Activated T-cell treated with anti-CD3 and anti-CD28 coated beads for 4 hours (primary cell): Measurements from ENCODE around the gene ST7.
A peak's percentile ranks its signal among the peaks of the same experiment; 100 is the strongest.
"Not testable (repeated sequence)": the region's sequence is repeated elsewhere in the genome, so short reads cannot be mapped to it uniquely, and the experiment has no call there.

ENCODE experiments used
- DNase-seq: peaks from one replicate; pipeline ENCODE4 v3.0.0-alpha.2; 2020

Gene ST7

DNA sequence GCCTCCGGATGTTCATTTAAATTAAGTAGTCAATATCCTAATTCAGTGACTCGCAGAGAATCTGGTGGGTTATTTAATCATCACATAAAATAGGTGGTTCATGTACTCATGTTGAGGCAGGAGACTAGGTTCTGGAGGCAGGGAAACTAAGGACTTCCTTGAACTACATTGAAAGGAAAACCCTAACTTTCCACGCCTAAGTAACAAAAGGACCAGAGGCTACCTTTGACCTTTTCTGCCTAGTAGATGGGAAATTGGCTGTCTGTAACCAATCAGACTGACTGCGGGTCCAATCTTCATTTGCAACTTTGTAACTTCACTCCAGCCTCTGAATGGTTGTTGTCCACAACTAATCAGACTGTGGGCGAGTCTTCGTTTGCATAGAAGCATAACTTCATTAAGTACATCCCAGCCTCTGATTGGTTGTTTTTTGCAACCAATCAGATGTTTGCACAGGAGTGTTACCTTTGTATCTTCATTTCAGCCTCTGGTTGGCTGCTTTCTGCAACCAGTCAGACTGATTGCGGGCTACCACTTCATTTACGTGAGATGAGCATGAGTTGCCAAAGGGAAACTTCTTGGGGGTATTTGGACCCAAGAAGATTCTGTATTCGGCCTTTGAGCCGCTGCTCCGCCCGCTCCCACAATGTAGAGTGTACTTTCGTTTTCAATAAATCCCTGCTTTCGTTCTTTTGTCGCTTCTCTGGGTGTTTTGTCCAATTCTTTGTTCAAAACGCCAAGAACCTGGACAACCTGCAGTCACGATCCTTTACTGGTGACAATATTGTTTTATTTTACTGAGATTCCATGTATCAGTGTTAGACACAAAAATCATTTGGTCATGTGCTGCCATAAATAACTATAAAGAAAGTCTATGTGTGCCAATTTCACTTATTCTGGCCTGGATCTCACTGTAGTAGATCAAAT is 1.7 kb upstream of the ST7 start:
- DNase-seq: no peak

DNA sequence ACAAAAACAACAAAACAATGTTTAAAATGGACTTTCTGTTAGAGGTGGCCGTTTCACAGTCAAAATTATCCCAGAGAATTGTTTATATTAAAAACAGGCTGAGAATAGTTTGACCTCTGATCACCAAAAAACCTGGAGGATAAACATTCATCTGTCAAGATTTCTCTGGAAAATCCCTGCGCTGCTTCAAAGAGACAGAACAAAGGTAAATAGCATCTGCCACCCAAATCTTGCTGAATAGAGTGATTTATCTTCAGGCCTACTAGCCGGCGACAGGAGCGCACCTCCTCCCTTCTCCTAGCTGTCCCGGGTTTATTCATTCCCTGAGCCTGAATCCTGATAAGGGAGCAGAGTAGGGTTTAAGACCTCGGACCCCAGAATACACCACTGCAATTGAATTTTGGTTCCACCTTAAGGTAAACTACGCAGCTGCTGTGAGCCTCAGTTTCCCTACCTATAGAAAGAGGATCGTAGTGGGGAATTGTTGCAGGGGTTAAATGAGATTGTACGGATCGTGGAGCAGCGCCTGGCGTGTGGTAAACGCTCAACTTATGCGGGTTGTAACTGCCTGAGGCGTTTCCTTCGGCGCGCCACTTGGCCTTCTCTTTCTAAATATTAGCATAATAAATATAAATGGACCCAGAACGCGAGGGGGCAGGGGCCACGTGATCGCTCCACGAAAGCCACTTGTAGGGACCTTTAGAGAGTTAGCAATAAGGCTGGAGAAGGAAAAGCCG is 498 bp upstream of the ST7 start:
- no peak for DNase-seq

DNA sequence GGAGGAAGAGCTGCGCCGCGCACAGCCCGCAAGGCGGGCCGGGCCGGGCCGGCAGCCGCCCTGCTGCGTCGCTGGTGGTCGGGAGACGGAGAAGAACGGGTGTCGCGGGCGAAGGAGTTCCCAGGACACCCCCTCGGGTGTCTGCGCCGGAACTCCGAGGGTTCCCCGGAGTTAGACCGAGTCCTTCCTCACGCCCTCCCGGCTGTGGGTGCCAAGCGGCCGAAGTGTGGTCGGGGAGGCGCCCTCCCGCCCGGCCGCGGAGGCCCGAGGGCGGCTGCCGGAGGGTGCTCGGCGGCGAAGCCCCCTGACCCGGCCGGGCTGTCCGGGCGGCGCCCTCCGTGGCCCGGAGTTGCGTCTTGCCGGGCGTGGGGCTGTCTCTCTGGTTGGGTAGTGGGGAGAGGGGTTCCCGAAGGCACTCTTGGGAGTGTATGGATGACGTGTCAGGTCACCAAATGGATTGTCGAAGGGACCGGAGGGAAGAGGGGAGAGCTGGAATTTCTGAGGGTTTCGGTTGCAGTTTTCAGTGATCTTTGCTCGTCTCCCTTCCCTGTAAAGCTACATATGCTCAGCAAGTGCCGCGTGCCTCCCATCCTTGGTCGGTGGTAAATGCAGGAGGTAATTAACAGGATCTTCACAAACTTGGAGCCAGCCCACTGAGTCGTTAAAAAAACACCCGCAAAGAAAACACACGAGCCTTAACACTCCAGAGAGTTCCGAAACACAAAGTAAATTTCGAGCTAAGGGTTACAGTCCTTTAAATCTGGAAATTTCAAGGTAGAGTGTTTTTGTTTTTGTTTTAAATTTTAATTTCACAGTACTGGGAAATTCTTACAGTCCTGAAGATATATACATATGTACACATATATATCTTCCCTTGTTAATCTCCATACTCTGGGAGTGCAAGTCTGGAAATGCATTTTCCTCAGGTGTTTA is 871 bp downstream of the ST7 start:
- peak; percentile 3 for DNase-seq

DNA sequence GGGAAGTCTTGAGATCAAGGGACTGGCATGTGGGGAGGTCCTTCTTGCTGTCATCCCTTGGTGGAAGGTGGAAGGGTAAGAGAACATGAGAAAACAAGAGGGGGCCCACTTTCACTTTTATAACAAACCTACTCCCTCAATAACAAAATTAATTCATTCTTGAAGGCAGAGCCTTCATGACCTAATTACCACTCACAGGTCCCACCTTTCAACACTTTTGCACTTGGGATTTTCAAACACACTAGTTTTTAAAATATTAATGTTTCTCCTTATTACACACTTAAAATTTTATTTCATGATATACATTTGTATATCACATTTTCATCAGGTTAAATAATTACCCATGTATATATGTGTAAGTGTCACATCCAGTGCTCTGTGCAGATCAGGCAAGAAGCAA is 2.0 kb downstream of the ST7 start:
- no peak for DNase-seq

DNA sequence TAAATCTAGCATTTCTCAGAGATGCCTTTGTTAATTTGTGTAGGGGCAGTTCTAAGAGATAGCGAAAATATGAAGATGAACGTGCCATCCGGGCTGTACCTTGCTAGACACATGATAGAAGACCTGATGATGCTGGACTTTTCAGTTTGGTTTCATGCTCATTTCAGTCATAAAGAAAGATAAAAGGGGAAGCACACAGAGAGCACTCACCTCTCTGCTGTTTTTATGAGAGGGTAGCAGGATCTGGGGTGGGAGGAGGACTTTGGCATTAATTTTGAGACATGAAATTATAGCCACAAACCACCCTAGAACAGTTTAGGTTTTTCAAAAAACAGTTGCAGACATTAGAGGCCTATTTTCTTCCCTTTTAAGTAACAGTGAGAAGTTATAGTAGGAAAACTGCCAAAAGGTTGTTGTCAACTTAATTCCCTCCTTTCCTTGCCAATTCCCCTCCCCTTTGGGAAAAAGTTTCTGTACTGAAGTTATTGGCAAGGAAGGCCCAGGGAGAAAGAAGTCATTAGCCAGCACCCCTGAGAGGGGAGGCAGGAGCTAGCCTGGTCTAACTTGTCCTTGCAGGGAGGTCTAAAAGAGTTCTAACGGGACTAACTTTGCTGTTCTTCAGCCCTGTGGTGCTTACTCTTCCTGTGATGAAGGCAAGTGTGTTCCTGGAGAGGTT is 2.6 kb downstream of the ST7 start:
- no peak for DNase-seq

DNA sequence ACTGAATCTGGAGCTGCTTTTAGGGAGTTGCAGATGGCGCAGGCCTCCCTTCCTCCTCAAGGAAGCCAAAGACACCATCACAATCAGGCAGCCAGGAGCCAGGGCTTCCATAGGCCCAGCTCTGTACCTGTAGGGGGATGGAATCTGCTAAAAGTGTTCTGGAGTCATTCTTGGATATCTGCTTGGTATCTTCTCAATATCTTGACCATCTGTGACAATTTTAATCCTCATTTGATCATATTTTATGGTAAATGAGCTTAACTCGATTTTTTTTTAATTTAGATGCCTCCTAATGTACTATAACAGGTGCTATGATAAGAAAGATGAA is 3.1 kb downstream of the ST7 start:
- no peak for DNase-seq

DNA sequence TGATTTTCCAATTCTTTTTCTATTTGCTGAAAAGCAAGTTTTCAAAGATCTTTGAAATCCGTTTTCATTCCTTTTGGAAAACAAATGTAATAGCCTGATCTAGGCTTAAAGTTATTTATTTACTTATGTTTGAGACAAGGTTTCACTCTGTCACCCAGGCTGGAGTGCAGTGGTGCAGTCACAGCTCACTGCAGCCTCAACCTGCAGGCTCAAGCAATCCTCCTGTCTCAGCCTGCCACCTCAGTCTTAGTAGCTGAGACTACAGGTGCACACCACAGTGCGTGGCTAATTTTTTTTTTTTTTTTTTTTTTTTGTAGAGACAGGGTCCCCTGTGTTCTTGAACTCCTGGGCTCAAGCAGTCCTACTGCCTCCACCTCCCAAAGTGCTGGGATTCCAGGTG is 4.6 kb downstream of the ST7 start:
- DNase-seq: no peak

DNA sequence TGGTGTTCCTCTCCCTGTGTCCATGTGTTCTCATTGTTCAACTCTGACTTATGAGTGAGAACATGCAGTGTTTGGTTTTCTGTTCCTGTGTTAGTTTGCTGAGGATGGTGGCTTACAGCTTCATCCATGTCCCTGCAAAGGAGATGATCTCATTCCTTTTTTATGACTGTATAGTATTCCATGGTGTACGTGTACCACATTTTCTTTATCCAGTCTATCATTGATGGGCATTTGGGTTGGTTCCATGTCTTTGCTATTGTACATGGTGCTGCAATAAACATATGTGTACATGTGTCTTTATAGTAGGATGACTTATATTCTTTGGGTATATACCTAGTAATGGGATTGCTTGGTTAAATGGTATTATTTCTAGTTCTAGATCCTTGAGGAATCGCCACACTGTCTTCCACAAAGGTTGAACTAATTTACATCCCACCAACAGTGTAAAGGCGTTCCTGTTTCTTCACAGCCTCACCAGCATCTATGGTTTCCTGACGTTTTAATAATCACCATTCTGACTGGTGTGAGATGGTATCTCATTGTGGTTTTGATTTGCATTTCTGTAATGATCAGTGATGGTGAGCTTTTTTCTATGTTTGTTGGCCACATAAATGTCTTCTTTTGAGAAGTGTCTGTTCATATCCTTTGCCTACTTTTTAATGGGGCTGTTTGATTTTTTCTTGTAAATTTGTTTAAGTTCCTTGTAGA is 8.8 kb downstream of the ST7 start:
- DNase-seq: not testable (repeated sequence)

DNA sequence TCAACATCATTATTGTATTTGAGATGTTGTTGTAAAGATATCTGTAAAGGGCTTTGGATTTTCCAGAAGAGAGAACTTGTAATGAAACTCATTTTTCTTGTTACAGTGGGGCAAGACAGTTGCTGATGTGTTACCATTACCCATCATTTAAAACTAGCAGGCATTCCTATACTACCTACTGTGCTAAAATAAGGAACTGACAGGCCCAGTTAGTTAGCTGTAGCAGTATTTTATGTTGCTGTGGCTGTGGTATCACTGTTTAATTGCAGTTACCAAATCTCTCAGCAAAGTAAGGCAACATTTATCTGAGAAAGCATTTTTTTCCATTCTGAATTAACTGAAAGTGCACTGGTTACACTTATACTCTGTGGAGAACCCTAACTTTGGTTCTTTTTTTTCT is 9.9 kb downstream of the ST7 start:
- no peak for DNase-seq

DNA sequence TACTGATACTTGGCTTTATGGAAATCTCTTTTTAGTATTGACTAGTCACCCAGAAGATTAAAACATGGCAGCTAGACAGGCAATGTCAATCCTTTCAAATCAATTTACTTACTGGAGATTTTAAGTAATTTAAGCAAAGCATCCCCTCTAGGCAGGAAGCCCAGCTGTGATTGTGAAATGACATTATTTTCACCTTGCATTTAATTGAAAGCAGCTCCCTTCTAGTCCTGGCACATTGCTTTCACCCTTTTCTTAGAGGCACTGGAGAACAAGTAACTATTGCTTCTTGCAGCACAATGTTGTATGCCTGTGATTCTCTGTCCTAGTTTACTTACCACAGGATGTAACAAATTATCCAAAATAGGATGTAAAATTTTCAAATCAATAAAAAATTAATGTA is 13.3 kb downstream of the ST7 start:
- no peak for DNase-seq

DNA sequence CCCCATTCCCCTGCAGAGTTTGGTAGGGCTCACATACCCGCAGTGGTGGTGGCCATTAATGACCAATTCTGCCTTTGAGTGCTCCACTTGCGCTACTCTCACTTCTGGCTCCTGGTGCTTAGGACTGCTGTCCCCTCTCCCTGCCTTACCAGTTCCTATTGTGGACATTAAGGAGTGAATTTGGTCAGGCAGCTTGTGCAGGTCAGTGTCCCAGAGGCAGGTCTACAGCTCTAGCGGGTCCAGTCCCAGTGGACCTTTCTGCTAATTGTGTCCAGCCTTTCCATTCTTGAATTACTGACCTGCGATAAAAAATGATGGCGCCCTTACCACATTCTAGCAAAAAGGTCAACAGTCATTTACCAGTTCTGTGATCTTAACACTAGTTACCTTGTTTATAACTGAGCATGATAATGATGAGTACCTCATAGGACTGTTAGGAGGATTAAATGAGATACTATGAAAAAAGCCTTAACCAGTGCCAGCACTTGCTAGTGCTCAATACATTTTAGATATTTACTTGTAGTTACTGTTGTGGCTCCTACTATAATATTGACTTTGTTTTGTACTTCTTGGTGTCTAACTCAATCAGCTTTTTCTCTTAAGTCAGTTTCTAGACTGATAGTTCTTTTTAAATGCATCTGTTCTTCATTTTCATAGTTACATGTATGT is 14.1 kb downstream of the ST7 start:
- DNase-seq: no peak

DNA sequence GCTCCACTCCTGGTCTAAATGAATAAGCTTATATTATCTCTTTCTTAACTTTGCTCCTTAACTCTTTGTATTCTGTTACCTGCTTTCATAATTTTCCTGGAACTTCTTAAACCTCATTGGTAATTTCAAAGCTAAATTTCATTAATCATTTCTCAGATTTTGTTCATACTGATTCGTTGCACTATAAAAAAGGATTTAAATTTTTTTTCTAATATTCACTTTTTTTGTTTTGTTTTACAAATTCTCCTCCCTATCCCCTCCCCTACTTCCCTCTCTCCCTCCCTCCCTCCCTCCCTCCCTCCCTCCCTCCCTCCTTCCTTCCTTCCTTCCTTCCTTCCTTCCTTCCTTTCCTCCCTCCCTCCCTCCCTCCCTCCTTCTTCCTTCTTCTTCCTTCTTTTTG is 14.7 kb downstream of the ST7 start:
- DNase-seq: no peak

DNA sequence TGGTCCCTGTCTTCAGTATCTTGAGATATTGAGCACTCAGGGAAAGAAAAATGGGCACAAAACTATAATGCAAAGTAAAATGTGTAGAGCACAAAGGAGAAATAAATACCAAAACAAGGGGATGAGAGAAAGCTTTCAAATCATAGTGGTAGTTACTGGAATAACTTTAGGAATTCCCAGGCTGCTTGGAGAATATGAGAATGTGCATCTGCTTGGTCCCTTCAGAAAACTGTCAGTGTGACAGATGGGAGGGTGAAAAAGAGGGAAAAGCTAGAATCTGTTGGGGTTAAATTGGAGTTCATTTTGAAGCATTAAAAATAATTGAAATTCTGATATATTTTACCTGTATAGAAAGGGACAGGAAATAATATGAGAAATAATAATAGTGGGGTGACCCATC is 15.3 kb downstream of the ST7 start:
- no peak for DNase-seq

DNA sequence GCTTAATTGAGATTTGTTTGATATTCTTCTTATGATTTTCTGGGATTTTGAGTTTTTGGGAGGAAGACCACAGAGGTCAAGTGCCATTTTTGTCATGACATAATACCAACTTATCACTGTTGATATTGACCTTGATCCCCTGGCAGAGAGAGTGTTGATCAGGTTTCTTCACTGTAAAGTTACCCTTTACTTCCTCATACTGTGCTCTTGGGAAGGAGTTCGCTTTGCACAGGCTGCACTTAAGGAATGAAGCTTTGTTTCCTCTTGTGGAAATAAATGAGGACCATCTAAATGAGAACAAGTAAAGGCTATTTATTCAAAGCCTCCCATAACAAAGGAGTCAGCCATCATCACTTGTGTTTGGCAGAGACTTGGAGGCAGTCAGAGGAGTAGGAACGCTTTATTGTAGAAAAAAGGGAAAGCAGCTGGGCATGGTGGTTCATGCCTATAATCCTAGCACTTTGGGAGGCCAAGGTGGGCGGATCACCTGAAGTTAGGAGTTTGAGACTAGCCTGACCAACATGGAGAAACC is 16.1 kb downstream of the ST7 start:
- DNase-seq: no peak

DNA sequence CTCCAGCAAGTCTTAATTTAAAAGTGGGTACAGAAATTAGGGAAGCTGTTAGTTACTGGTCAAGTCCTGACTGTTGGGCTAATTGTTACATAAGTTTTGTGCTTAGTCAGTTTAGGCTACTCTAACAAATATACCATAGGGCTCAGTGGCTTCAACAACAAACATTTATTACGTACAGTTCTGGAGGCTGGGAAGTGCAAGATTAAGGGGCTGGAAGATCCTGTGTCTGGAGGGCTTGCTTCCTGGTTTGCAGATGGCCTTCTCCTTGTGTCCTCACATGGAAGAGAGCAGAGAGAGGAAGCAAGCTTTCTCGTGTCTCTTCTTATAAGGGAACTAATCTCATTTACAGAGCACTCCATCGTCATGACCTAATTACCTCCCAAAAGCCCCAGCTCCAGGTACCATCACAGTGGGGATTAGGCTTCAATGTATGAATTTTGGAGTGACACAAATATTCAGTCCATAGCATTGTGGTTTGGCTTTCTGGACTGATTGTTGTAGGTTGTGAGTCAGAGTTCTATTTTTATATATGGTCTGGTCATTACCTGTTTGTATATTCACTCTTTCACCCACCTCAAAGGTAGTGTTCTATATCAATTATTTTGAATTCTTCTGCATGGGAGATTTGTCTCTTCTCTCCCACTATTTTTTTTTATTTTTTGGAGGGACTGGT is 17.1 kb downstream of the ST7 start:
- no peak for DNase-seq

DNA sequence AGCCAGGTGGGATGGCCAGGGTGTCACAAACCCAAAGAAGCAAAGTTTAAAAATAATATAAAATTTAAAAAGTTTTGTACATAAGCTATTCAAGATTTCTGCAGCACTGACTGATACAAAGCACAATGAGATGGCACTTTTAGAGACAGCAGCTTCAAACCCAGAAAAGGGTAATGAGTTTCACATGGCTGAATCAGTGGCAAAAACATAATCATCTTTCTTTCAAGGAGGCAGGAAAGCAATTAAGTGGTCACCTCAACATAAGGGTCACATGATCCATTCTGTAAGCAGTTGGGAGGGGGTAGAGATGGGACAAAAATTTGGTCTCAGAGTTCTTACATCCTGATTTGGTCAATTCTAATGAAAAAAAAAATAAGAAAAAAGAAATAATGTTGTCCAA is 17.9 kb downstream of the ST7 start:
- not testable (repeated sequence) for DNase-seq

DNA sequence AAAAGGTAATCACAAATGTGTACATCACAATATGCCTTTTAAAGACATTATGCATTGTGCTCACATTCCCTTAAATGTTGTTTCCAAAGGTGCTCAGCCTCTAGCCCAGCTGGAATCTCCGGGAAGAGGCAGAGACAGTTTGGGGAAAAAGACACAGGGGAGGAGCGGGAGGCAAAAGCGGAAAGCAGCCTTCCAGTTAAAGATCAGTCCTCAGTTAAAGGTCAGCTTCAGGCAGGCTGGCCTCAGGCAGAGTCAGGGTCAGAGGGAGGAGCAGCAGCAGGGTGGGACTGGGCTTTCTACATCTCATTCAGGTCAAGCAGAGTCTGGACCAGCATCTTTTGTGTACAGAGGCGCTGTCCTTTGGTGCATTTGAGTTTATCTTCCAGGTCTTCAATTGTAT is 18.6 kb downstream of the ST7 start:
- DNase-seq: no peak

DNA sequence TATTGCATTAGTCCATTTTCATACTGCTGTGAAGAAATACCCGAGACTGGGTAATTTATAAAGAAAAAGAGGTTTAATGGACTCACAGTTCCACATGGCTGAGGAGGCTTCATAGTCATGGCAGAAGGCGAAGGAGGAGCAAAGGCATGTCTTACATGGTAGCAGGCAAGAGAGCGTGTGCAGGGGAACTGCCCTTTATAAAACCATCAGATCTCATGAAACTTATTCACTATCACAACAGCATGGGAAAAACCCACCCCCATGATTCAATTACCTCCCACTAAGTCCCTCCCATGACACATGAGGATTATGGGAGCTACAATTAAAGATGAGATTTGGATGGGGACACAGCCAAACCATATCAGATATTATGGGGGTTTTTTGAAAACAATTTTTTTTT is 21.7 kb downstream of the ST7 start:
- DNase-seq: not testable (repeated sequence)

DNA sequence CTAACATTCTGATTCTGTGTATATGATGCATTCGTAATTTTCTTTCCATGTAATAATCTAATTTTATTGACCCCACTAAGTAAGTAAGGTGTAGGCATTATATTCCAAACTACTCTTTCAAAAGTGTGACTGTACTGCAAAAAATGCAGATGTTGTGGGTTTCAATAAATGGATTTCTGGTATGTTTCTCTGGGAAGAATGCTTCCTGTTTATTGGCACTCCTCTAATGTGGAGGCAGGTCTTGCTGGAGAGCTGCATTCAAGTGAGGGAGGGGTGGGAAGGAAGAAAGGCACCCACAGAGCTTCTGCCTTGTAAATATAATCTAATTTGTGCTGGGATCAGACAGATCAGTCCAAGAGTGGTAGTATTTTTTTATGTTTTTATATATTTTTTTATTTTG is 23.9 kb downstream of the ST7 start:
- DNase-seq: no peak

DNA sequence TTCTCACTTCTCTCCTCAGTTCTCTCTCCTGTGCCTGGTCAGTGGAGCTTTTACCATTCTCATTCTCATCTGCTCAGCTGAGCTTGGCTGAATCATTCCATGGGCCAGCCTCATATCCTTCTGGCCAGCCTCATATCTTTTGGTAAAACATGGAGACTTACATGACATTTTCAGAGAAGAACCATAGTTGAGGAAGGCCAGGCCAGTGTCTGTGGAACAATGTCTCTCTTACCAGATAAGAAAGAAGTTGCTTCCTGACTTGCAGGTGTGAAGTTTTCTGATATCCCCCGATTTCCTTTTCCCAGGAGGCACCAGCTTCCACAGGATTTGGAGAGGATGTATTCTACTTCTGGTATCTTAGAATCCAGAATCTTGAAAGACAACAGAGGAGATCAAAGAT is 24.7 kb downstream of the ST7 start:
- DNase-seq: no peak

DNA sequence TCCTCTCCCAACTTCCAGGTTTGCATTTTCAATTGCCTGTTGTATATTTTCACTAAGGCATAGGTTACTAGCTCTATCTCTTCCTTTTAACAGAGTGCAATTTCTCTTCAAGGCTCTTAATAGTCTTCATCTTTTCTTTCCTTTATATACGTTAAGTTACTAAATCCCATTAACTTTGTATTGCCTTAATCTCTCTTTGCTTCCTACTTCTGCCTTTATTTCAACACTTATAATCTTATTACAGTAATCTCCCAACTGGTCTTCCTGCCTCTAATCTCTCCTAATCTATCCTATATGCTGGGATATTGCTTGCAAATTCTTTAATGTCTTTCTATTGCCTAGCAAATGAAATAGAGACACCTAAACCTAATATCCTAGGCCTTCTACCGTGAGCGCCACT is 26.1 kb downstream of the ST7 start:
- no peak for DNase-seq
